IMR-90 (cell line): ENCODE measurements around the gene NAP1L1. TPM values are rescaled to one million over a fixed set of nuclear protein-coding genes. Genes with fewer than 3 reads are reported as not detected.

Experiments used
- ATAC-seq: fragments of 200-7000 bp; cut with Tn5 transposase; 2 replicates; pipeline ENCODE4 v1.9.1; 2020; ENCODE audit warnings: low read depth, mild to moderate bottlenecking, moderate library complexity
- BruUV-seq: library from RNA; stranded (reverse); fragments of 400-500 nt; replicated peaks from 2 replicates; lab custom pipeline; 2021; lab: Mats Ljungman, UMichigan
- CTCF ChIA-PET: fragments of 300-600 bp; formaldehyde crosslinking; extraction: SDS; loops from one replicate; lab custom pipeline; 2021; ENCODE audit warnings: antibody characterized with exemption; lab: Yijun Ruan, JAX
- POLR2A ChIA-PET: fragments of 300-600 bp; sonication (Branson Sonifier 250); formaldehyde crosslinking; loops from one replicate; lab custom pipeline; 2022; ENCODE audit warnings: antibody characterized with exemption; ENCODE audit not compliant: unreplicated experiment; lab: Charles Lee
- DNase-seq: peaks from one replicate; pipeline ENCODE4 v3.0.0; 2013
- H2AFZ ChIP-seq: replicated peaks from 2 replicates; pipeline ENCODE3; 2013; ENCODE audit warnings: low read length, mild to moderate bottlenecking; ENCODE audit not compliant: poor library complexity
- H2AK5ac ChIP-seq: 2 replicates; pipeline ENCODE4 v1.6.1; 2013; ENCODE audit warnings: low read depth, low read length, inconsistent platforms
- H2AK9ac ChIP-seq: replicated peaks from 2 replicates; pipeline ENCODE3; 2013; ENCODE audit warnings: mild to moderate bottlenecking, low read depth, low read length, moderate library complexity; ENCODE audit not compliant: poor library complexity
- H2BK120ac ChIP-seq: 2 replicates; pipeline ENCODE4 v1.6.1; 2013; ENCODE audit warnings: low read depth, low read length, inconsistent platforms
- H2BK15ac ChIP-seq: 3 replicates; pipeline ENCODE4 v1.6.1; 2013; ENCODE audit warnings: low read depth, low read length, inconsistent platforms
- H2BK20ac ChIP-seq: 2 replicates; pipeline ENCODE4 v1.6.1; 2013; ENCODE audit warnings: low read depth, mild to moderate bottlenecking, inconsistent platforms, low read length, moderate library complexity
- H2BK5ac ChIP-seq: 2 replicates; pipeline ENCODE4 v1.6.1; 2013; ENCODE audit warnings: mild to moderate bottlenecking, low read depth, low read length, inconsistent platforms; ENCODE audit not compliant: poor library complexity, severe bottlenecking
- H3K14ac ChIP-seq: replicated peaks from 2 replicates; pipeline ENCODE4 v1.6.1; 2013; ENCODE audit warnings: low read depth, low read length, inconsistent platforms
- H3K18ac ChIP-seq: 2 replicates; pipeline ENCODE4 v1.6.1; 2013; ENCODE audit warnings: low read depth, low read length, control low read depth
- H3K23ac ChIP-seq: 2 replicates; pipeline ENCODE4 v1.6.1; 2013; ENCODE audit warnings: low read depth, low read length, inconsistent platforms
- H3K27ac ChIP-seq: 2 replicates; pipeline ENCODE4 v1.5.1; 2013; ENCODE audit warnings: mild to moderate bottlenecking, control low read depth, low read length; ENCODE audit not compliant: insufficient read depth
- H3K27me3 ChIP-seq: 2 replicates; pipeline ENCODE4 v1.6.1; 2013; ENCODE audit warnings: low read length; ENCODE audit not compliant: control insufficient read depth, insufficient read depth
- H3K36me3 ChIP-seq: 2 replicates; pipeline ENCODE4 v1.6.1; 2013; ENCODE audit warnings: low read length, mixed read lengths; ENCODE audit not compliant: control insufficient read depth, insufficient read depth
- H3K4ac ChIP-seq: 2 replicates; pipeline ENCODE4 v1.6.1; 2013; ENCODE audit warnings: low read depth, low read length, inconsistent platforms
- H3K4me1 ChIP-seq: 2 replicates; pipeline ENCODE4 v1.6.1; 2013; ENCODE audit warnings: low read length, mixed read lengths; ENCODE audit not compliant: control insufficient read depth, insufficient read depth
- H3K4me2 ChIP-seq: 2 replicates; pipeline ENCODE4 v1.6.1; 2013; ENCODE audit warnings: low read depth, mild to moderate bottlenecking, control low read depth, low read length, moderate library complexity
- H3K4me3 ChIP-seq: 2 replicates; pipeline ENCODE4 v1.5.1; 2013; ENCODE audit warnings: low read depth, mild to moderate bottlenecking, control low read depth, low read length, moderate library complexity; ENCODE audit not compliant: insufficient read depth
- H3K56ac ChIP-seq: 2 replicates; pipeline ENCODE4 v1.6.1; 2013; ENCODE audit warnings: low read length, inconsistent platforms; ENCODE audit not compliant: insufficient read depth; ENCODE audit errors: extremely low read depth
- H3K79me1 ChIP-seq, 2 experiments: 2 replicates each; pipeline ENCODE4 v1.6.1; 2013; ENCODE audit warnings: low read length in 2 of 2, inconsistent platforms in 1 of 2, low read depth in 1 of 2
- H3K9ac ChIP-seq: 2 replicates; pipeline ENCODE4 v1.6.1; 2013; ENCODE audit warnings: low read depth, low read length, control low read depth
- H3K9me1 ChIP-seq: 2 replicates; pipeline ENCODE4 v1.6.1; 2013; ENCODE audit warnings: low read length, inconsistent platforms; ENCODE audit not compliant: insufficient read depth
- H3K9me3 ChIP-seq: 2 replicates; pipeline ENCODE4 v1.6.1; 2013; ENCODE audit warnings: low read length; ENCODE audit not compliant: control insufficient read depth, insufficient read depth
- H4K20me1 ChIP-seq: 2 replicates; pipeline ENCODE4 v1.6.1; 2013; ENCODE audit warnings: low read length, inconsistent platforms; ENCODE audit not compliant: insufficient read depth
- H4K5ac ChIP-seq: 2 replicates; pipeline ENCODE4 v1.6.1; 2013; ENCODE audit warnings: mild to moderate bottlenecking, low read depth, low read length, control low read depth
- H4K8ac ChIP-seq, 2 experiments: 2 replicates each; pipeline ENCODE4 v1.6.1; 2013; ENCODE audit warnings: low read depth in 2 of 2, low read length in 2 of 2, control low read depth in 1 of 2, inconsistent platforms in 1 of 2
- H4K91ac ChIP-seq: 2 replicates; pipeline ENCODE4 v1.6.1; 2013; ENCODE audit warnings: low read depth, low read length, inconsistent platforms; ENCODE audit not compliant: insufficient read depth
- BHLHE40 ChIP-seq: fragments of 150-350 bp; IDR thresholded peaks from 2 replicates; pipeline ENCODE4 v1.6.1; 2016; ENCODE audit warnings: mild to moderate bottlenecking, low read depth, low read length
- CHD1 ChIP-seq: IDR thresholded peaks from 2 replicates; pipeline ENCODE4 v1.6.1; 2012; ENCODE audit warnings: low read depth, low read length, improper control_type of control experiment
- CTCF ChIP-seq: conservative IDR thresholded peaks from 2 replicates; pipeline ENCODE4 v1.5.1; 2012; ENCODE audit warnings: mild to moderate bottlenecking, low read depth, low read length, improper control_type of control experiment
- FOS ChIP-seq: fragments of 150-350 bp; IDR thresholded peaks from 2 replicates; pipeline ENCODE4 v1.6.1; 2016; ENCODE audit warnings: low read depth, low read length
- MAFK ChIP-seq: IDR thresholded peaks from 2 replicates; pipeline ENCODE4 v1.6.1; 2012; ENCODE audit warnings: low read depth, low read length, improper control_type of control experiment
- MXI1 ChIP-seq: IDR thresholded peaks from 2 replicates; pipeline ENCODE4 v1.6.1; 2012; ENCODE audit warnings: low read depth, mild to moderate bottlenecking, low read length, moderate library complexity, borderline replicate concordance
- NFE2L2 ChIP-seq: fragments of 150-350 bp; IDR thresholded peaks from 2 replicates; pipeline ENCODE4 v1.6.1; 2016; ENCODE audit warnings: low read depth, mild to moderate bottlenecking, low read length
- POLR2A ChIP-seq: IDR thresholded peaks from 2 replicates; pipeline ENCODE4 v1.6.1; 2012; ENCODE audit warnings: mild to moderate bottlenecking, low read depth, low read length
- RCOR1 ChIP-seq: IDR thresholded peaks from 2 replicates; pipeline ENCODE4 v1.6.1; 2012; ENCODE audit warnings: mild to moderate bottlenecking, low read length, improper control_type of control experiment; ENCODE audit not compliant: insufficient replicate concordance
- SMC3 ChIP-seq: fragments of 150-350 bp; IDR thresholded peaks from 2 replicates; pipeline ENCODE4 v1.6.1; 2016; ENCODE audit warnings: low read depth, mild to moderate bottlenecking, antibody characterized with exemption, low read length, moderate library complexity
- WGBS, 2 experiments: methylation state at CpG; one replicate each; pipeline versions ENCODE4 v1.1.5 to v1.1.7; 2013; ENCODE audit warnings: missing lambda C conversion rate in 2 of 2; ENCODE audit not compliant: insufficient read length in 1 of 2; ENCODE audit errors: extremely low coverage in 2 of 2; 5-methylcytosine and 5-hydroxymethylcytosine counted together
- dilution Hi-C: fragments of 300-500 bp; cut with HindIII; formaldehyde crosslinking; loops from one replicate; pipeline ENCODE4 v1.14.3; 2018; ENCODE audit warnings: low sequenced_read_pairs; ENCODE audit not compliant: unreplicated experiment
- in situ Hi-C: fragments of 300-500 bp; cut with MboI; formaldehyde crosslinking; loops from 3 replicates; pipeline ENCODE4 v1.14.3; 2019; ENCODE audit warnings: low sequenced_read_pairs, inconsistent platforms, mixed read lengths
- intact Hi-C: fragments of 100-400 bp; cut with micrococcal nuclease; formaldehyde crosslinking; loops from 2 replicates; pipeline ENCODE4 v1.10.0; 2022
- polyA plus RNA-seq, 3 experiments: library from polyadenylated mRNA; depleted of rRNA; stranded (reverse); fragments of >200 nt; gene quantifications; 2 replicates each; pipeline ENCODE4 v1.2.3, GENCODE V29; 2012; ENCODE audit warnings: low replicate concordance in 1 of 3
- total RNA-seq: library from RNA; depleted of rRNA; stranded (reverse); fragments of >200 nt; gene quantifications from 2 replicates; pipeline ENCODE4 v1.2.3, GENCODE V29; 2012

Gene NAP1L1
- total and polyA plus RNA-seq, 2 of the 4 experiments (the other 2 are of a cell fraction), result 86.4 to 200 TPM

DNA sequence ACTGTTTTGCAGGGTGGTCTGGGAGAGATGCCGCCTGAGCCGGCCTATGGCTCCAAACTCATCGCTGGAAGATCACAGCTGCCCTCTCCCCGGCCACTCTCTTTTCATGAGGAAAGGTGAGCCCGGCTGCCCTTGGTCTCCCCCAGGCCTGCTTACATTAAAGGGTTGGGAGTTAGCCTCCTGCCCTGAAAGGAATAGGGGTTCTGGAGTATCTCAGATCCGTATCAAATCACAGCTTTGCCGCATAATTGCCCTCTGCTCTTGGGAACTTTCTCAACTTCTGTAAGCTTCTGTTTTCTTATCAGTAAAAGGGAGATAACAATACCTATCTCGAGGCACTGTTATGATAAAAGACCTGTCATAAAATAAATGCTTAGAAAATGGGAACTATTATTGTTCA, 70.5 kb downstream of the NAP1L1 start:
- H3K14ac ChIP-seq, result no peak overlapping the region
- no peak overlapping the region for H2BK5ac ChIP-seq
- H3K27ac ChIP-seq, result no peak overlapping the region
- no peak overlapping the region for H3K4ac ChIP-seq
- no peaks in the 10 kb centered on the region for H3K36me3 ChIP-seq
- no peak overlapping the region; the same call in 1 of the 2 replicates for H2AK5ac ChIP-seq
- ChIA-PET CTCF (no interaction called here), POLR2A (no interaction called here)
- H2AFZ ChIP-seq, result no peak overlapping the region
- in situ Hi-C loops, result no loop called here
- ATAC-seq (no peak), DNase-seq (no peak)
- H3K56ac ChIP-seq, result no peak overlapping the region
- H4K8ac ChIP-seq, result peak overlapping the region in 1 of 2 experiments; percentile 31; a peak in 1 of 4 replicates
- H4K20me1 ChIP-seq, result no peaks in the 10 kb centered on the region
- intact Hi-C loops, result no loop called here
- H2BK120ac ChIP-seq, result peak overlapping the region; percentile 69
- no peak overlapping the region for H4K91ac ChIP-seq
- peaks cover 13% of the 10 kb centered on the region for H3K4me1 ChIP-seq
- H3K18ac ChIP-seq, result no peak overlapping the region
- TF ChIP-seq CTCF (no peak), MAFK (no peak), CHD1 (no peak), NFE2L2 (no peak), RCOR1 (no peak), MXI1 (no peak), FOS (no peak), SMC3 (no peak), BHLHE40 (no peak), POLR2A (no peak)
- 100% methylated on average over 1 of the region's 8 CpGs; no CpG with 5 or more reads in 1 of the 2 experiments for WGBS, 2 experiments
- peak overlapping the region; percentile 44 for H2AK9ac ChIP-seq
- dilution Hi-C loops, result no loop called here
- no peak overlapping the region for H3K4me2 ChIP-seq
- peaks cover 10% of the 10 kb centered on the region for H3K9me1 ChIP-seq
- no peaks in the 10 kb centered on the region for H3K27me3 ChIP-seq
- H3K9me3 ChIP-seq, result no peaks in the 10 kb centered on the region
- peak overlapping the region; percentile 35 for H2BK20ac ChIP-seq
- H4K5ac ChIP-seq, result no peak overlapping the region
- no peak overlapping the region for H3K4me3 ChIP-seq
- no peak overlapping the region for H3K23ac ChIP-seq
- H2BK15ac ChIP-seq, result no peak overlapping the region
- H3K9ac ChIP-seq, result no peak overlapping the region
- no TSS peak for BruUV-seq
- peaks cover 0 to 12% of the 10 kb centered on the region in 2 experiments for H3K79me1 ChIP-seq
